ENCODE results near the gene S100A10. TPM values are rescaled to one million over a fixed set of nuclear protein-coding genes. Genes with fewer than 3 reads are reported as not detected.

S100A10 gene
- total RNA-seq, 1 experiment from 2014 or later, result 2,143 TPM

DNA sequence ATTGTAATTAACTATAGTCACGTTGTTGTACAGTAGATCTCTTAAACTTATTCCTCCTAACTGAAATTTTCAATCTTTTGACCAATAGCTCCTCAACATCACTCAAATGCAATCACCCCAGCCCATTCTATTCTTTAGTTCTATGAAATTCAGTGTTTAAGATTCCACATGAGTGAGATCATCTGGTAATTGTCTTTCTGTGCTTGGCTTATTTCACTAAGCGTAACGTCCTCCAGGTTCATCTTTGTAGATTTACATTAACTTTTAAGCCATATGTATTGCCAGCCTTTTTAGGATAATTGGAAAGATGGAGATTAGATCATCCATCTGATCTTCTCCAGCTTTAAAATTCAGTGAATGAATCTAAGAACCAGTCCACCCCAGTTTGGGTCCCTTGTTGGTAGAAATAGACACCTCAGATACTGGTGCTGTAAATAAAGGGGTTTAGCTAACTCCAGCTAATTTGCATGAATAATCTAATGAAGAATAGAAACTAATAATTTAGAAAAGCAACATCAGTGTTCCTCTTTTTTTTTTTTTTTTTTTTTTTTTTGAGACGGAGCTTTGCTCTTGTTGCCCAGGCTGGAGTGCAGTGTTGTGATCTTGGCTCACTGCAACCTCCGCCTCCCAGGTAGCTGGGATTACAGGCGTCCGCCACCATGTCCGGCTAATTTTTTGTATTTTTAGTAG is 7.0 kb downstream of the S100A10 start:
- Mint-ChIP-seq H3K27me3 (ENCODE audit: insufficient read depth, unreplicated experiment) (no peaks in the 10 kb centered on the region), H3K4me1 (ENCODE audit: low read depth, unreplicated experiment) (peaks cover 68% of the 10 kb centered on the region), H3K4me3 (ENCODE audit: unreplicated experiment) (no peak overlapping the region), H3K9me3 (ENCODE audit: unreplicated experiment) (no peaks in the 10 kb centered on the region), H3K36me3 (ENCODE audit: insufficient read depth, unreplicated experiment) (peaks cover 100% of the 10 kb centered on the region), H3K27ac (ENCODE audit: unreplicated experiment) (peak overlapping the region; percentile 99)
- TF ChIP-seq, protein P1, sequence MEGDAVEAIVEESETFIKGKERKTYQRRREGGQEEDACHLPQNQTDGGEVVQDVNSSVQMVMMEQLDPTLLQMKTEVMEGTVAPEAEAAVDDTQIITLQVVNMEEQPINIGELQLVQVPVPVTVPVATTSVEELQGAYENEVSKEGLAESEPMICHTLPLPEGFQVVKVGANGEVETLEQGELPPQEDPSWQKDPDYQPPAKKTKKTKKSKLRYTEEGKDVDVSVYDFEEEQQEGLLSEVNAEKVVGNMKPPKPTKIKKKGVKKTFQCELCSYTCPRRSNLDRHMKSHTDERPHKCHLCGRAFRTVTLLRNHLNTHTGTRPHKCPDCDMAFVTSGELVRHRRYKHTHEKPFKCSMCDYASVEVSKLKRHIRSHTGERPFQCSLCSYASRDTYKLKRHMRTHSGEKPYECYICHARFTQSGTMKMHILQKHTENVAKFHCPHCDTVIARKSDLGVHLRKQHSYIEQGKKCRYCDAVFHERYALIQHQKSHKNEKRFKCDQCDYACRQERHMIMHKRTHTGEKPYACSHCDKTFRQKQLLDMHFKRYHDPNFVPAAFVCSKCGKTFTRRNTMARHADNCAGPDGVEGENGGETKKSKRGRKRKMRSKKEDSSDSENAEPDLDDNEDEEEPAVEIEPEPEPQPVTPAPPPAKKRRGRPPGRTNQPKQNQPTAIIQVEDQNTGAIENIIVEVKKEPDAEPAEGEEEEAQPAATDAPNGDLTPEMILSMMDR (IDR thresholded peaks at IDR 0.05; ENCODE audit: insufficient read depth in 1 of 2, low read depth in 1 of 2, low read length in 1 of 2, severe bottlenecking in 1 of 2, unreplicated experiment in 1 of 2), result no peak
- Histone ChIP-seq H3K9me3 (no peaks in the 10 kb centered on the region), H3K4me3 (ENCODE audit: low read depth, low read length) (no peak overlapping the region), H3K27me3 (replicated peaks; ENCODE audit: control insufficient read depth, insufficient read depth, low read length) (no peaks in the 10 kb centered on the region), H3K36me3 (ENCODE audit: control insufficient read depth, insufficient read depth, low read length) (peaks cover 10% of the 10 kb centered on the region), H3K4me1 (peaks cover 85% of the 10 kb centered on the region)
- CTCF ChIA-PET, result interaction anchor here (0.6 to 2.3 kb wide), 3 partner anchors 12 to 329 kb away, joined by 3 to 8 read pairs (median 4); no protein-coding TSS in a partner anchor
- no peak for DNase-seq
- BruUV-seq (replicated peaks), result no TSS peak
- POLR2A ChIA-PET, result interaction anchor here (0.5 to 0.6 kb wide), 2 partner anchors 8 to 9 kb away, joined by 3 read pairs; no protein-coding TSS in a partner anchor
- intact Hi-C loops (cut with micrococcal nuclease; ENCODE audit: unreplicated experiment), result no loop called here

DNA sequence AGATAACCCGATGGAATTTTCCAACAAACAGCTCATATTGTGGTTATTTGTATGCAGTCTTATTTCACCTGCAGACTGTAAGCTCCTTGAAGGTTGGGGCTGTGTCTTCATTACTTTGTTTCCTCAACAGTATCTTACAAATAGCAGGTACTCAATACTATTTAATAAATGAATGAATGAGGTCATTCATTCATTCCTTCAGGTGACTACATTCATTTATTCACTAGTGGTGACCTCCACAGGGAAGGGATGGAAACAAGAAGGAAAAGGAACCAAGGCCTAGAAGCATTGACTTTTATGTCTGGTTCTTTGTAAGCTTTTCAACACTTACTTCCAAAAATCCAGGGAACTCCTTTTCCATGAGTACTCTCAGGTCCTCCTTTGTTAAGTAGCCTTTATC is 7.9 kb downstream of the S100A10 start:
- no peaks in the 10 kb centered on the region for H3K9me3 Mint-ChIP-seq (ENCODE audit: unreplicated experiment)
- peaks cover 77% of the 10 kb centered on the region for H3K4me1 Mint-ChIP-seq (ENCODE audit: low read depth, unreplicated experiment)
- no peak overlapping the region for H3K4me3 Mint-ChIP-seq (ENCODE audit: unreplicated experiment)
- H3K36me3 Mint-ChIP-seq (ENCODE audit: insufficient read depth, unreplicated experiment), result peaks cover 100% of the 10 kb centered on the region
- BruUV-seq (replicated peaks), result no TSS peak
- ChIA-PET CTCF (interaction anchor here (1.7 to 2.3 kb wide), 2 partner anchors 11 to 17 kb away, joined by 4 to 8 read pairs; no protein-coding TSS in a partner anchor), POLR2A (no interaction called here)
- Histone ChIP-seq H3K36me3 (ENCODE audit: control insufficient read depth, insufficient read depth, low read length) (peaks cover 10% of the 10 kb centered on the region), H3K27me3 (replicated peaks; ENCODE audit: control insufficient read depth, insufficient read depth, low read length) (no peaks in the 10 kb centered on the region), H3K4me3 (ENCODE audit: low read depth, low read length) (no peak overlapping the region), H3K9me3 (no peaks in the 10 kb centered on the region), H3K4me1 (peaks cover 94% of the 10 kb centered on the region)
- no peak overlapping the region for H3K27ac Mint-ChIP-seq (ENCODE audit: unreplicated experiment)
- DNase-seq, result no peak
- intact Hi-C loops (cut with micrococcal nuclease; ENCODE audit: unreplicated experiment), result no loop called here
- TF ChIP-seq, protein P1 (IDR thresholded peaks at IDR 0.05; ENCODE audit: insufficient read depth in 1 of 2, low read depth in 1 of 2, low read length in 1 of 2, severe bottlenecking in 1 of 2, unreplicated experiment in 1 of 2), result no peak
- no peaks in the 10 kb centered on the region for H3K27me3 Mint-ChIP-seq (ENCODE audit: insufficient read depth, unreplicated experiment)

DNA sequence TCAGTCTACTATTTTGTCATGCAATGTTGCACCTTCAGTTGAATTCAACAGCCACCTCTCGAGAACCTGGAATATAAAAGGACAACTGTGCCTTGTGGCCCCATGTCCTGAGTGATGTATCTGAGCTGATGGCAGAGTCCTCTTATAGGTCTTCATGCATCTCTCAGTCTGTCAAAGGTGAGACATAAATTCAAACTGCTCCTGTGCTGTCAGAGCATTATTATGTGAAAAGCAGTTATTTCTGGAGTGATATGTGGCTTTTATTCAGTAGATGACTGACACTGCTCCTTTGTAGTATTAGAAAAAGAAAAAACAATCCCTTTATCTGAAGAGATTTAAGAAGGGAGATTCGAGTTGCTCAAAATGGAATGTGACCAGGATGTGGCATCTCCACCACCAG is 8.4 kb downstream of the S100A10 start:
- peaks cover 100% of the 10 kb centered on the region for H3K36me3 Mint-ChIP-seq (ENCODE audit: insufficient read depth, unreplicated experiment)
- H3K9me3 Mint-ChIP-seq (ENCODE audit: unreplicated experiment), result no peaks in the 10 kb centered on the region
- peaks cover 95% of the 10 kb centered on the region for H3K4me1 ChIP-seq
- intact Hi-C loops (cut with micrococcal nuclease; ENCODE audit: unreplicated experiment), result no loop called here
- H3K4me3 ChIP-seq (ENCODE audit: low read depth, low read length), result no peak overlapping the region
- CTCF ChIA-PET, result interaction anchor here (2.3 kb wide), 1 partner anchor 17 kb away, joined by 8 read pairs; no protein-coding TSS in a partner anchor
- no TSS peak for BruUV-seq (replicated peaks)
- no peak for DNase-seq
- no peak overlapping the region for H3K4me3 Mint-ChIP-seq (ENCODE audit: unreplicated experiment)
- H3K27ac Mint-ChIP-seq (ENCODE audit: unreplicated experiment), result no peak overlapping the region
- no peaks in the 10 kb centered on the region for H3K27me3 ChIP-seq (replicated peaks; ENCODE audit: control insufficient read depth, insufficient read depth, low read length)
- POLR2A ChIA-PET, result no interaction called here
- TF ChIP-seq, protein P1 (IDR thresholded peaks at IDR 0.05; ENCODE audit: insufficient read depth in 1 of 2, low read depth in 1 of 2, low read length in 1 of 2, severe bottlenecking in 1 of 2, unreplicated experiment in 1 of 2), result no peak
- H3K27me3 Mint-ChIP-seq (ENCODE audit: insufficient read depth, unreplicated experiment), result no peaks in the 10 kb centered on the region
- H3K36me3 ChIP-seq (ENCODE audit: control insufficient read depth, insufficient read depth, low read length), result peaks cover 10% of the 10 kb centered on the region
- no peaks in the 10 kb centered on the region for H3K9me3 ChIP-seq
- H3K4me1 Mint-ChIP-seq (ENCODE audit: low read depth, unreplicated experiment), result peaks cover 79% of the 10 kb centered on the region

Measured in Caco-2 (cell line).